AG10803 (cell line): ENCODE measurements around the gene RXYLT1.

Source experiments
- DNase-seq: peaks from one replicate; pipeline ENCODE4 v3.0.0; 2010; ENCODE audit warnings: low read depth
- H3K4me3 ChIP-seq: 2 replicates; pipeline ENCODE4 v1.5.1; 2011; ENCODE audit warnings: mild to moderate bottlenecking, low read length, control low read depth
- CTCF ChIP-seq: conservative IDR thresholded peaks from 2 replicates; pipeline ENCODE4 v1.5.1; 2011; ENCODE audit warnings: mild to moderate bottlenecking, low read length, control low read depth, inconsistent platforms

RXYLT1 gene

GRCh38 chr12:63853978-63854377 lies 74.3 kb downstream of the RXYLT1 start:
- no peak overlapping the region for H3K4me3 ChIP-seq
- no peak for TF ChIP-seq CTCF

GRCh38 chr12:63855299-63855698 lies 75.6 kb downstream of the RXYLT1 start:
- DNase-seq, result no peak
- H3K4me3 ChIP-seq, result no peak overlapping the region
- no peak for TF ChIP-seq CTCF

More at GRCh38 chr12:63853978-63854377, 74.3 kb downstream of the RXYLT1 start:
- no peak for DNase-seq

GRCh38 chr12:63857771-63858670 lies 78.3 kb downstream of the RXYLT1 start:
- no peak for TF ChIP-seq CTCF
- no peak overlapping the region for H3K4me3 ChIP-seq
- peak; percentile 67 for DNase-seq
